Fibroblast of lung (primary cell): ENCODE measurements around the gene POLR3H. TPM values are rescaled to one million over a fixed set of nuclear protein-coding genes. Genes with fewer than 3 reads are reported as not detected.
A peak's percentile ranks its signal among the peaks of the same experiment; 100 is the strongest.

Experiments used
- DNase-seq, 2 donors: peaks; one replicate each; pipeline versions ENCODE4 v3.0.0 to v3.0.0-alpha.2; 2010; ENCODE audit warnings: low read depth in 2 of 2
- H2AFZ ChIP-seq: 2 replicates; pipeline ENCODE4 v1.5.1; 2012; ENCODE audit warnings: low read length, control low read depth, inconsistent platforms
- H3K27ac ChIP-seq: 2 replicates; pipeline ENCODE4 v1.5.1; 2011; ENCODE audit warnings: low read length, control low read depth; ENCODE audit not compliant: insufficient read depth
- H3K27me3 ChIP-seq: 2 replicates; pipeline ENCODE4 v1.5.1; 2011; ENCODE audit warnings: mild to moderate bottlenecking, low read length; ENCODE audit not compliant: control insufficient read depth, insufficient read depth
- H3K36me3 ChIP-seq: 2 replicates; pipeline ENCODE4 v1.5.1; 2011; ENCODE audit warnings: low read length; ENCODE audit not compliant: control insufficient read depth, insufficient read depth
- H3K4me1 ChIP-seq: 2 replicates; pipeline ENCODE4 v1.5.1; 2011; ENCODE audit warnings: low read length; ENCODE audit not compliant: control insufficient read depth, insufficient read depth; ENCODE audit errors: extremely low read depth
- H3K4me2 ChIP-seq: 2 replicates; pipeline ENCODE4 v1.5.1; 2011; ENCODE audit warnings: low read length, control low read depth; ENCODE audit not compliant: insufficient read depth; ENCODE audit errors: extremely low read depth
- H3K4me3 ChIP-seq, 4 experiments: fragments of 200-600 bp in 1 of 4; sonication (generic) in 1 of 4; replicated peaks in 1 of 4; 2 replicates each; pipeline ENCODE4 v1.5.1; 2011 to 2016; ENCODE audit warnings: low read length in 4 of 4, low read depth in 3 of 4, mild to moderate bottlenecking in 3 of 4, control low read depth in 2 of 4, inconsistent platforms in 1 of 4, mixed read lengths in 1 of 4; ENCODE audit not compliant: insufficient read depth in 1 of 4; ENCODE audit errors: control extremely low read depth in 1 of 4
- H3K79me2 ChIP-seq: 2 replicates; pipeline ENCODE4 v1.5.1; 2012; ENCODE audit warnings: mild to moderate bottlenecking, low read length, inconsistent platforms; ENCODE audit not compliant: control insufficient read depth, insufficient read depth
- H3K9ac ChIP-seq: 2 replicates; pipeline ENCODE4 v1.5.1; 2011; ENCODE audit warnings: mild to moderate bottlenecking, low read length, control low read depth; ENCODE audit not compliant: insufficient read depth
- H3K9me3 ChIP-seq: 2 replicates; pipeline ENCODE4 v1.5.1; 2012; ENCODE audit warnings: low read depth, low read length; ENCODE audit not compliant: control insufficient read depth, insufficient read depth
- H4K20me1 ChIP-seq: 2 replicates; pipeline ENCODE4 v1.5.1; 2011; ENCODE audit warnings: low read length; ENCODE audit not compliant: control insufficient read depth, insufficient read depth; ENCODE audit errors: extremely low read depth
- EZH2 ChIP-seq: IDR thresholded peaks from 2 replicates; pipeline ENCODE4 v1.5.1; 2012; ENCODE audit warnings: low read length, control low read depth, mild to moderate bottlenecking; ENCODE audit errors: missing control alignments
- polyA plus RNA-seq, 2 donors: library from polyadenylated mRNA; depleted of rRNA in 1 of 2; stranded (reverse) in 1 of 2; unstranded in 1 of 2; fragments of >200 nt; gene quantifications; 2 replicates each; pipeline ENCODE4 v1.2.1, GENCODE V29; 2011 to 2012; ENCODE audit warnings: missing spikeins in 1 of 2
- total RNA-seq: library from RNA; depleted of rRNA; stranded (reverse); fragments of >200 nt; gene quantifications from 2 replicates; pipeline ENCODE4 v1.2.1, GENCODE V29; 2014
- TF ChIP-seq, protein P1 (sequence below), 2 donors: IDR thresholded peaks in 1 of 2; conservative IDR thresholded peaks in 1 of 2; 1 replicate in 1 of 2; 2 replicates in 1 of 2; pipeline ENCODE4 v1.5.1; 2011 to 2012; ENCODE audit warnings: low read length in 2 of 2, control low read depth in 1 of 2, inconsistent platforms in 1 of 2, low read depth in 1 of 2, mild to moderate bottlenecking in 1 of 2

Gene POLR3H
- total and polyA plus RNA-seq, 2 donors (not counting 1 experiment from before 2014, with no cell fraction given): 19.7 to 42.6 TPM

DNA sequence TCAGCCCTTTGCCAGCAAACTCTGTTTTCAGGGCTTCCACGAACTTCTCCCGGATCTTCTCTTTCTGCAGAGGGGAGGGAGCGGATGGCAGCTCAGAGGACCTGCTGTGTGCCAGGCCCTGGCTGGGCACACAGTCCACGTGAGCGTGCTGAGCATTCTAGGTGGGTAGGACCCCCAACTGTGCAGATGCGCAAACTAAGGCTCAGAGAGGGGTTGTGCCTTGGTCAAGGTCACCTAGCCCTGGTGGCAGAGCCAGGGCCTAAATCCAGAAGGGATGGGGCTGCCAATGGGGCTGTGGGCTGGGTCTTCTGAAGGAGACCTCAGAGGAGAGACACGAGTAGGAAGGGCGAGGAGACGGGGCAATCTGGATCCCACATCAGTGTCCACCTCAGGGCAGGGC lies 34.5 kb upstream of the POLR3H start:
- H3K9me3 ChIP-seq: no peaks in the 10 kb centered on the region
- DNase-seq: no peak
- no peak overlapping the region for H2AFZ ChIP-seq
- H3K36me3 ChIP-seq: peaks cover 28% of the 10 kb centered on the region
- no peak overlapping the region for H3K4me2 ChIP-seq
- no peak overlapping the region for H3K4me3 ChIP-seq
- H3K27me3 ChIP-seq: no peaks in the 10 kb centered on the region
- H3K27ac ChIP-seq: no peak overlapping the region
- no peaks in the 10 kb centered on the region for H4K20me1 ChIP-seq
- H3K4me1 ChIP-seq: peaks cover 10% of the 10 kb centered on the region
- H3K79me2 ChIP-seq: no peaks in the 10 kb centered on the region
- TF ChIP-seq EZH2: no peak
- TF ChIP-seq, protein P1, sequence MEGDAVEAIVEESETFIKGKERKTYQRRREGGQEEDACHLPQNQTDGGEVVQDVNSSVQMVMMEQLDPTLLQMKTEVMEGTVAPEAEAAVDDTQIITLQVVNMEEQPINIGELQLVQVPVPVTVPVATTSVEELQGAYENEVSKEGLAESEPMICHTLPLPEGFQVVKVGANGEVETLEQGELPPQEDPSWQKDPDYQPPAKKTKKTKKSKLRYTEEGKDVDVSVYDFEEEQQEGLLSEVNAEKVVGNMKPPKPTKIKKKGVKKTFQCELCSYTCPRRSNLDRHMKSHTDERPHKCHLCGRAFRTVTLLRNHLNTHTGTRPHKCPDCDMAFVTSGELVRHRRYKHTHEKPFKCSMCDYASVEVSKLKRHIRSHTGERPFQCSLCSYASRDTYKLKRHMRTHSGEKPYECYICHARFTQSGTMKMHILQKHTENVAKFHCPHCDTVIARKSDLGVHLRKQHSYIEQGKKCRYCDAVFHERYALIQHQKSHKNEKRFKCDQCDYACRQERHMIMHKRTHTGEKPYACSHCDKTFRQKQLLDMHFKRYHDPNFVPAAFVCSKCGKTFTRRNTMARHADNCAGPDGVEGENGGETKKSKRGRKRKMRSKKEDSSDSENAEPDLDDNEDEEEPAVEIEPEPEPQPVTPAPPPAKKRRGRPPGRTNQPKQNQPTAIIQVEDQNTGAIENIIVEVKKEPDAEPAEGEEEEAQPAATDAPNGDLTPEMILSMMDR (conservative IDR thresholded peaks at IDR 0.05 in 1 of 2, IDR thresholded peaks at IDR 0.05 in 1 of 2; ENCODE audit: low read depth in 1 of 2, low read length in 2 of 2): no peak
- no peak overlapping the region for H3K9ac ChIP-seq

DNA sequence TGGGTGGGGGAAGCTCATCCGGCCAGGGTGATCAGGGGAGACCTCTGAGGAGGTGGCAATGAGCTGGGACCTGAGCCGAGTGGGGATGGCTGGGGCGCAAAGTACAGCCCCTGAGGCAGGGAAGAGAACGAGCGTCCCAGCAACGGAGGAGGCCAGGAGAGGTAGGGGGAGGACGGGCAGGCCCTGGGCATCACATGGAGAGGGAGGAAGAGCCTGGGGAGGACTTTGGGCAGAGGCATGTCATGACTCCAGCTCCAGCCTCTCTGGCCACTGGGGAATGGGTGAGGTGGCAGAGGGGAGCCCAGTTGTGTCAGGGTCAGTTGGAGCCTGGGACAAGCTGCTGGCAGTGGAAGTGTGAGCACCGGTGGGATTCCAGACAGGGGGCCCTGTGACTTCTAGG lies 33.8 kb upstream of the POLR3H start:
- DNase-seq: no peak
- Histone ChIP-seq H3K9me3 (no peaks in the 10 kb centered on the region), H3K9ac (no peak overlapping the region), H3K27ac (no peak overlapping the region), H3K79me2 (no peaks in the 10 kb centered on the region), H3K4me3 (no peak overlapping the region), H3K27me3 (no peaks in the 10 kb centered on the region), H2AFZ (no peak overlapping the region), H3K4me1 (peaks cover 10% of the 10 kb centered on the region), H3K36me3 (peaks cover 28% of the 10 kb centered on the region), H3K4me2 (no peak overlapping the region), H4K20me1 (no peaks in the 10 kb centered on the region)
- TF ChIP-seq, protein P1 (conservative IDR thresholded peaks at IDR 0.05 in 1 of 2, IDR thresholded peaks at IDR 0.05 in 1 of 2; ENCODE audit: low read depth in 1 of 2, low read length in 2 of 2): no peak
- no peak for TF ChIP-seq EZH2

DNA sequence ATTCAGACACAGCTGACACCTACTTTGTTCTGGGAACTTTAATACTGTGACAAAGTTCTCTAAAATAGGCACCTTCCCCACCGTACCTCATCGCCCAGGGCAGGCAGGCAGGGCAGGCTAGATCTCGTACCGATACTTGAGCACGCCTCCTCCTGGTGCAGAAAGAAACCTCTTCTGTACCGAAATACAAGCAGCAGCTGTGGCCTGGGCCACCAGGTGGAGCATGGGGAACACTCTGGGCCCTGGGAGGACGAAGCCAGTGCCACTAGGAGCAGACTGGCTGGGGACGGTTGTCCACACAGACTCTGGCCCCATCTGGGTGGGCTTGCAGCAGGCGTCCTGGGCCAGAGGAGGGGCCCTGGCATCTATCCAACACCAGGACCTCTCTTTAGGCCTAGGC lies 32.6 kb upstream of the POLR3H start:
- Histone ChIP-seq H4K20me1 (no peaks in the 10 kb centered on the region), H3K27ac (no peak overlapping the region), H3K4me3 (no peak overlapping the region), H3K79me2 (no peaks in the 10 kb centered on the region), H2AFZ (no peak overlapping the region), H3K9me3 (no peaks in the 10 kb centered on the region), H3K4me2 (no peak overlapping the region), H3K27me3 (no peaks in the 10 kb centered on the region), H3K9ac (no peak overlapping the region), H3K4me1 (peaks cover 10% of the 10 kb centered on the region), H3K36me3 (peaks cover 25% of the 10 kb centered on the region)
- peak; percentile 34 to 68 for DNase-seq
- TF ChIP-seq, protein P1 (conservative IDR thresholded peaks at IDR 0.05 in 1 of 2, IDR thresholded peaks at IDR 0.05 in 1 of 2; ENCODE audit: low read depth in 1 of 2, low read length in 2 of 2): peak; percentile 55 to 78
- TF ChIP-seq EZH2: no peak
